ENCODE measurements around the gene TASP1.

Gene TASP1

DNA sequence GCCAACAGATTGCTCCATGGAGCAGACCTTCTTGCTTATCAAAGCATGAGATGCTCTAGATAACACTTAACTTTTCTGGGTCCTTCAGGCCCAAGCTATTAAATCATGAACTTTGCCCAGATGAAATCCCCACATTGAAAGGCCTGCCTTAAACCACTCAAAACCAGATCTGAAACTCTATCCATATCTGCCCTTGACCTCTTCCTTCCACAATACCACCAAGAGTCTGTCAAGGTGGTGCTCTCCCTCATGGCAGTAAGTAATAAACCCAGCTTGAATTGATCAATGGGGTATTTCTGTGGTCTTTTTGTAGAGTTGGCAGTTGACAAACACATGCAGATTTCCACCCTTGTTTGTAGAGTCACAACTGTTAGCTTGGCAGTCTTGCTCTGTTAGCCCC lies 282.1 kb downstream of the TASP1 start:
- TF ChIP-seq, protein P1, sequence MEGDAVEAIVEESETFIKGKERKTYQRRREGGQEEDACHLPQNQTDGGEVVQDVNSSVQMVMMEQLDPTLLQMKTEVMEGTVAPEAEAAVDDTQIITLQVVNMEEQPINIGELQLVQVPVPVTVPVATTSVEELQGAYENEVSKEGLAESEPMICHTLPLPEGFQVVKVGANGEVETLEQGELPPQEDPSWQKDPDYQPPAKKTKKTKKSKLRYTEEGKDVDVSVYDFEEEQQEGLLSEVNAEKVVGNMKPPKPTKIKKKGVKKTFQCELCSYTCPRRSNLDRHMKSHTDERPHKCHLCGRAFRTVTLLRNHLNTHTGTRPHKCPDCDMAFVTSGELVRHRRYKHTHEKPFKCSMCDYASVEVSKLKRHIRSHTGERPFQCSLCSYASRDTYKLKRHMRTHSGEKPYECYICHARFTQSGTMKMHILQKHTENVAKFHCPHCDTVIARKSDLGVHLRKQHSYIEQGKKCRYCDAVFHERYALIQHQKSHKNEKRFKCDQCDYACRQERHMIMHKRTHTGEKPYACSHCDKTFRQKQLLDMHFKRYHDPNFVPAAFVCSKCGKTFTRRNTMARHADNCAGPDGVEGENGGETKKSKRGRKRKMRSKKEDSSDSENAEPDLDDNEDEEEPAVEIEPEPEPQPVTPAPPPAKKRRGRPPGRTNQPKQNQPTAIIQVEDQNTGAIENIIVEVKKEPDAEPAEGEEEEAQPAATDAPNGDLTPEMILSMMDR (IDR thresholded peaks at IDR 0.05), result no peak
- TF ChIP-seq ZFX (IDR thresholded peaks at IDR 0.05; ENCODE audit: borderline replicate concordance), result no peak
- no peak overlapping the region for H3K27ac ChIP-seq

DNA sequence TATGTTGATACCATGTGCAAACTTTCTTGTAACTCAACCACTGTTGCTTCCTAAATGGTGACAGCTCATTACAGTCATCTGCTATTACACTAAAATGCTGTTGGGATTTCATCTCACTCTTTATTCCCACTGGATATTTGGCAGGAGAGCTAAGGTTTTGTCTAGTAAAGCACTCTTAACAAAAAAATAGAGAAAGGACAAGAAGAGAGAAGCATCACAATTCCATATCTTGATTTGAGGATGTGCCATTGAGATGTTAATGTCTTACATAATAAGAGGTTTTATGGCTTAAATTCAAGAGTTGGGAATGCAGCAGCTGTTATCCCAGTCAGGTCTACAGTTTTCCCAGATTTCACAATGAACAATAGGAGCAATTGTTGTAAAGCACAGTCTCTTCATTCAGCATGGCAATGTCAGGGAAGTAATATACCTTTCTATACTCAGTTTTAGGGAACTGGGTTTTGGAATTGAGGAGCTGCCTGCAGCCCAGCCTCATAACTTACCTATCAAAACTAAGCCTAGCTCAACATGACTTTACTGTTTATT lies 282.7 kb downstream of the TASP1 start:
- no peak for TF ChIP-seq ZFX (IDR thresholded peaks at IDR 0.05; ENCODE audit: borderline replicate concordance)
- TF ChIP-seq, protein P1 (IDR thresholded peaks at IDR 0.05), result no peak
- no peak overlapping the region for H3K27ac ChIP-seq

DNA sequence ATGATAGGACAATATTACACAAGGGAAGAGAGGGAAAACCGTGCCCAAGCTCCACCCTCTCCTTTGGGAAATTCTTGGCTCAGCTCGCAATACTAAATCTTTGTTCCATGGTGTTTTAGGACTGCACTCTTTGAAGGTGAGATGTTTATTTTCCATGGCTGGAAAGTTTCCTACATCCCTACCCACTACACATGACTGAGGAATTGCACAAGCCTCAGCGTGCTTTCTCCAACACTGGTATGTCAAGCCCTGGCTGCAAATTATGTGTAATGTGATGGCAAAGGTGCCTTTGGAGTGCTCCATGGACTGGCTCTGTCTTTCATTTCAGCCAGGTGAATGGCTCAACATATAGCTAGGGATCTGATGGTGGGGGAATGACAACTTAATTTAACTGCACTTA lies 283.3 kb downstream of the TASP1 start:
- no peak overlapping the region for H3K27ac ChIP-seq
- TF ChIP-seq, protein P1 (IDR thresholded peaks at IDR 0.05), result no peak
- TF ChIP-seq ZFX (IDR thresholded peaks at IDR 0.05; ENCODE audit: borderline replicate concordance), result no peak

DNA sequence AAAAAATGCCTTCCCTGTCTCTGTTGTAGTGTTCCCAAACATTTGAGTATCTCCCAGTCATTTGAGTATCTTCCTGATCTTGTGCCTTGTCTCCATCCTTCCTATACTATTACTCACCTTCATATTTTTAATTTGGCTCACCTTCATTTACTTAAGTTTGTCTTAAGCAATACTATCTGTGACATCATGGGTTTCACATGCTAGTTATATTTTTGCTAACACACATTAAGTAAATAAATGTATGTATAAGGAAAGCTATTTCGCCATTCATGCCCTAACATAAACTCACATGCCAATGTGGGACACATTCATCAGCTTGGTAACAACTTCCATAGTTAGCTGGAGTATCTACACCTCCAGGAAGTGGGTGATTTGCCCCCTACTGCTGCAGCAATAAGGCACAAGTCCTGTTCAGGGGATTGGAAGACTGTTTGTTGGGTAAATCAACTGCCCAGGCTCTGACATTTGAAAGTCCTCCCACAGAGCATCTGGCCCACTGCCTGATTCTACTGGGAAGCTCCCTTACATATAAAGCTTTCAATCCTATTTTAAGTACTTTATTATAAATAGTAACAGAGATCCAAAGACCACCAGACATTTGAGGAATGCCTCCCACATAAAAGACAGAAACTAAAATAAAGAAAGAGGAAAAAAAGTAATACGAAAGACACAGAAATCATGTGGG lies 285.3 kb downstream of the TASP1 start:
- TF ChIP-seq, protein P1 (IDR thresholded peaks at IDR 0.05), result no peak
- TF ChIP-seq ZFX (IDR thresholded peaks at IDR 0.05; ENCODE audit: borderline replicate concordance), result no peak
- H3K27ac ChIP-seq, result no peak overlapping the region

DNA sequence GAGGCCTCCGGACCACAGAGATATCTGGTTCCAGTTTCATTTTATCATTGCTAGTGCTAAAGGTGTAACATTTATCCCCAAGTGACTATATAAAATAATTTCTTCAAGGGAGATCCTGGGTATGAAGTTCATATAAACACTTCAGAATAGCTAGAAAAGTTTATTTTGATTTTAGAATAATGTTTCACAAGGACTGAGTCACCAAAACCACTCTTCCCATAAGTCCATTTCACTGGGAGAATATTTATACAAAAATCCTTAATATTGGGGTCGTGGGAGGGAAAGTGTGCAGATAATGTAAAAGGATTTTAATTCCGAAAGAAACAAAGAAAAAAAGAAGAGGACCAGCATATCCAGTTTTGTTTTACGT lies 289.5 kb downstream of the TASP1 start:
- H3K27ac ChIP-seq, result no peak overlapping the region
- no peak for TF ChIP-seq ZFX (IDR thresholded peaks at IDR 0.05; ENCODE audit: borderline replicate concordance)
- TF ChIP-seq, protein P1 (IDR thresholded peaks at IDR 0.05), result no peak

DNA sequence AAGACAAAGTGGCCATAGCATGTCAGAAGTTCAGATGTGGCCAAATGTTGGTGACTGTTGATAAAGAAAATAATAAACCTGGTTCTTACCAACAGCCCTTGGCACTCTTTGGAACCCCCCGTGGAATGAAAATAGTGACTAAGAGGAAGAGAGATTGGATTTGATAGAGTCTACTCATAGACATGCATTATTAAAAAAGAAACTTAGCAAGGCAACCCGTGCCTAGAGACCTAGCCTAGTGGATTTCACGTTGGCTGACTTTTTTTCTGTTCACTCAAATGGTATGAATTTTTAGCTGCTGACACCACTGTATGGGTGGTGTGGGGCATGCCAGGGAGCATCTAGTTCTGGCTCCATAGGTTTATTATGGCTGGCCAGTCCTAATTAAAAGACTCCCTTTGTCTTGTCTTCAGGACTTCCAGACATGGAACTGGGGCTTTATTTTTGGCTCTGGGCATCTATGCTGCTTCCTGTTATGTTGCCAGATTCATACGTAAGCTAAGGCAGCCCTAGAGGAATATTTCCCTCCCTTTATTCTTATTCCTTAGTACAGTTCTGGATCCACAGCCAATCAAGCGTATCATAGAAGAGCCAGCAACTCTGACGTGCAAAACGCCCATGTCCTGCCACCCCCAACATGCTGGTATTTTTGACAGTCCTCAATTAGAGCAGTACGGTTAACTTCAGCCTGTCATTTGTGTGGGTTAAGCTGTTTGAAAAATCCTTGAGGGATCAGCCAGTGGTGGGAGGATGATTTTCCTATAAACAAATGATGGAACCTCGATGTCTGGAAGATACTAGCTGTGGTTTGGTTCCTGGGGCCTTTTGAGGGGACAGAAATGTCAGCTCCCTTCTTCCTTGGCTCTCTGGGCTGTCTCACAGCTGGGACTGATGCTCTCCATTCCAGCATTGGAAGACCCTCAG lies 290.2 kb downstream of the TASP1 start:
- H3K27ac ChIP-seq, result no peak overlapping the region
- no peak for TF ChIP-seq ZFX (IDR thresholded peaks at IDR 0.05; ENCODE audit: borderline replicate concordance)
- TF ChIP-seq, protein P1 (IDR thresholded peaks at IDR 0.05), result no peak
